GM18870 (cell line): ENCODE data around the gene BMPR1B.
"Not testable (repeated sequence)": the region's sequence is repeated elsewhere in the genome, so short reads cannot be mapped to it uniquely, and the experiment has no call there.

Source experiments
- ATAC-seq: cut with Tn5 transposase; IDR thresholded peaks from one replicate; pipeline ENCODE4 v1.9.1; 2021; ENCODE audit warnings: moderate library complexity; ENCODE audit not compliant: unreplicated experiment

BMPR1B gene

GRCh38 chr4:95020521-95020920, 262.8 kb downstream of the BMPR1B start:
- no peak for ATAC-seq

- ATAC-seq, result no peak
Observed at GRCh38 chr4:95021099-95021498, 263.3 kb downstream of the BMPR1B start.

- ATAC-seq, result no peak
Observed at GRCh38 chr4:95023110-95023509, 265.4 kb downstream of the BMPR1B start.

- no peak for ATAC-seq
Observed at GRCh38 chr4:95027905-95028618, 270.3 kb downstream of the BMPR1B start.

GRCh38 chr4:95038791-95039190, 281.0 kb downstream of the BMPR1B start:
- ATAC-seq, result no peak

GRCh38 chr4:95044324-95044837, 286.6 kb downstream of the BMPR1B start:
- ATAC-seq, result no peak

GRCh38 chr4:95045429-95045828, 287.7 kb downstream of the BMPR1B start:
- ATAC-seq, result no peak

- no peak for ATAC-seq
Observed at GRCh38 chr4:95048296-95048695, 290.5 kb downstream of the BMPR1B start.

- ATAC-seq, result no peak
Observed at GRCh38 chr4:95049551-95050233, 291.9 kb downstream of the BMPR1B start.

- no peak for ATAC-seq
Observed at GRCh38 chr4:95050980-95051701, 293.4 kb downstream of the BMPR1B start.

GRCh38 chr4:95051702-95052020, 293.9 kb downstream of the BMPR1B start:
- no peak for ATAC-seq

GRCh38 chr4:95058991-95059390, 301.2 kb downstream of the BMPR1B start:
- ATAC-seq, result no peak

- ATAC-seq, result no peak
Observed at GRCh38 chr4:95059663-95060062, 301.9 kb downstream of the BMPR1B start.

- no peak for ATAC-seq
Observed at GRCh38 chr4:95061220-95061619, 303.5 kb downstream of the BMPR1B start.

GRCh38 chr4:95061801-95062200, 304.0 kb downstream of the BMPR1B start:
- not testable (repeated sequence) for ATAC-seq

GRCh38 chr4:95066050-95066449, 308.3 kb downstream of the BMPR1B start:
- ATAC-seq, result no peak

GRCh38 chr4:95068401-95068800, 310.6 kb downstream of the BMPR1B start:
- no peak for ATAC-seq

- no peak for ATAC-seq
Observed at GRCh38 chr4:95068818-95069478, 311.2 kb downstream of the BMPR1B start.

- no peak for ATAC-seq
Observed at GRCh38 chr4:95071851-95072250, 314.1 kb downstream of the BMPR1B start.

- ATAC-seq, result no peak
Observed at GRCh38 chr4:95073646-95074045, 315.9 kb downstream of the BMPR1B start.

GRCh38 chr4:95077864-95078263, 320.1 kb downstream of the BMPR1B start:
- no peak for ATAC-seq
